WTC11 (cell line): ENCODE measurements around the gene STK32B.

Experiments used
- CREB1 ChIP-seq: sonication (generic); formaldehyde crosslinking; IDR thresholded peaks from 2 replicates; pipeline ENCODE4 v1.8.0; 2023; ENCODE audit warnings: mild to moderate bottlenecking, missing genetic modification reagents
- CTCF ChIP-seq: fragments of 200-600 bp; IDR thresholded peaks from 2 replicates; pipeline ENCODE4 v1.8.0; 2022; ENCODE audit warnings: antibody characterized with exemption
- TF ChIP-seq, protein P1 (sequence below): sonication (generic); formaldehyde crosslinking; IDR thresholded peaks from 2 replicates; pipeline ENCODE4 v1.8.0; 2022; ENCODE audit warnings: mild to moderate bottlenecking, missing genetic modification reagents

- TF ChIP-seq, protein P1, sequence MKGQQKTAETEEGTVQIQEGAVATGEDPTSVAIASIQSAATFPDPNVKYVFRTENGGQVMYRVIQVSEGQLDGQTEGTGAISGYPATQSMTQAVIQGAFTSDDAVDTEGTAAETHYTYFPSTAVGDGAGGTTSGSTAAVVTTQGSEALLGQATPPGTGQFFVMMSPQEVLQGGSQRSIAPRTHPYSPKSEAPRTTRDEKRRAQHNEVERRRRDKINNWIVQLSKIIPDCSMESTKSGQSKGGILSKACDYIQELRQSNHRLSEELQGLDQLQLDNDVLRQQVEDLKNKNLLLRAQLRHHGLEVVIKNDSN = no peak
- no peak for TF ChIP-seq CREB1
- no peak for TF ChIP-seq CTCF
These were observed 21.7 kb downstream of the STK32B start for GRCh38 chr4:5072948-5073347.
